ENCODE results near the gene SLC16A12. TPM values are rescaled to one million over a fixed set of nuclear protein-coding genes. Genes with fewer than 3 reads are reported as not detected.

Gene SLC16A12
- total RNA-seq, 1 experiment from 2014 or later, result 10.9 TPM

- Mint-ChIP-seq H3K4me3 (no peak overlapping the region), H3K9me3 (no peaks in the 10 kb centered on the region), H3K27ac (no peak overlapping the region), H3K4me1 (peaks cover 45% of the 10 kb centered on the region), H3K27me3 (ENCODE audit: low read depth) (no peaks in the 10 kb centered on the region; the same call in 1 of the 2 replicates), H3K36me3 (no peaks in the 10 kb centered on the region)
- CTCF ChIA-PET, result no interaction called here
- POLR2A ChIA-PET, result no interaction called here
- no peak for ATAC-seq
- DNase-seq (ENCODE audit: low spot score), result no peak
- TF ChIP-seq GRHL2 (CRISPR knock-in tag; IDR thresholded peaks at IDR 0.05; ENCODE audit: insufficient replicate concordance, severe bottlenecking) (no peak), MLX (CRISPR knock-in tag; IDR thresholded peaks at IDR 0.05) (no peak), CTCF (IDR thresholded peaks at IDR 0.05) (no peak), ZNF396 (CRISPR knock-in tag; IDR thresholded peaks at IDR 0.05; ENCODE audit: borderline replicate concordance) (no peak), JUN (CRISPR knock-in tag; IDR thresholded peaks at IDR 0.05) (no peak), ERG (CRISPR knock-in tag; IDR thresholded peaks at IDR 0.05) (no peak), TEAD4 (CRISPR knock-in tag; IDR thresholded peaks at IDR 0.05) (no peak), GTF2I (CRISPR knock-in tag; conservative IDR thresholded peaks at IDR 0.05) (no peak), ZNF281 (CRISPR knock-in tag; IDR thresholded peaks at IDR 0.05) (no peak), NFATC4 (CRISPR knock-in tag; IDR thresholded peaks at IDR 0.05) (no peak), ATF1 (CRISPR knock-in tag; IDR thresholded peaks at IDR 0.05) (no peak)
These were observed 59.8 kb downstream of the SLC16A12 start for GRCh38 chr10:89475591-89475998.

GRCh38 chr10:89475125-89475524 lies 60.3 kb downstream of the SLC16A12 start:
- Mint-ChIP-seq H3K9me3 (no peaks in the 10 kb centered on the region), H3K4me3 (no peak overlapping the region), H3K4me1 (peaks cover 49% of the 10 kb centered on the region), H3K27me3 (ENCODE audit: low read depth) (no peaks in the 10 kb centered on the region; the same call in 1 of the 2 replicates), H3K27ac (no peak overlapping the region), H3K36me3 (no peaks in the 10 kb centered on the region)
- no peak for DNase-seq (ENCODE audit: low spot score)
- ChIA-PET CTCF (interaction anchor here (0.9 kb wide), 1 partner anchor 8 kb away, joined by 3 read pairs; no protein-coding TSS in a partner anchor), POLR2A (no interaction called here)
- ATAC-seq, result no peak
- TF ChIP-seq IRF2 (CRISPR knock-in tag; IDR thresholded peaks at IDR 0.05; ENCODE audit: borderline replicate concordance, low read depth) (no peak), E2F5 (CRISPR knock-in tag; IDR thresholded peaks at IDR 0.05) (no peak), CTCF (IDR thresholded peaks at IDR 0.05) (no peak), TEAD1 (CRISPR knock-in tag; IDR thresholded peaks at IDR 0.05) (no peak), RELA (CRISPR knock-in tag; IDR thresholded peaks at IDR 0.05; ENCODE audit: borderline replicate concordance) (no peak)
